IPS DF 4.7 (cell line): ENCODE results near the gene AMBRA1.
"Not testable (repeated sequence)": the region's sequence is repeated elsewhere in the genome, so short reads cannot be mapped to it uniquely, and the experiment has no call there.

Source experiments
- DNase-seq: peaks from one replicate; pipeline ENCODE4 v3.0.0-alpha.2; 2013; ENCODE audit warnings: low spot score; ENCODE audit errors: extremely low read depth

AMBRA1 gene

DNA sequence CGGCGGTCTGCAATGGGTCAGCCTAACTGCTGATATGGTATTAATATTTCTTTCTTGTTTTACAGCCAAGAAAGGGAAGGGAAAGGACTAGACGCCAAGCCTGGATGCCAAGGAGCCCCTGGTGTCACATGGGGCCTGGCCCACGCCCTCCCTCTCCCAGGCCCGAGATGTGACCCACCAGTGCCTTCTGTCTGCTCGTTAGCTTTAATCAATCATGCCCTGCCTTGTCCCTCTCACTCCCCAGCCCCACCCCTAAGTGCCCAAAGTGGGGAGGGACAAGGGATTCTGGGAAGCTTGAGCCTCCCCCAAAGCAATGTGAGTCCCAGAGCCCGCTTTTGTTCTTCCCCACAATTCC lies 210.4 kb downstream of the AMBRA1 start:
- DNase-seq, result no peak

DNA sequence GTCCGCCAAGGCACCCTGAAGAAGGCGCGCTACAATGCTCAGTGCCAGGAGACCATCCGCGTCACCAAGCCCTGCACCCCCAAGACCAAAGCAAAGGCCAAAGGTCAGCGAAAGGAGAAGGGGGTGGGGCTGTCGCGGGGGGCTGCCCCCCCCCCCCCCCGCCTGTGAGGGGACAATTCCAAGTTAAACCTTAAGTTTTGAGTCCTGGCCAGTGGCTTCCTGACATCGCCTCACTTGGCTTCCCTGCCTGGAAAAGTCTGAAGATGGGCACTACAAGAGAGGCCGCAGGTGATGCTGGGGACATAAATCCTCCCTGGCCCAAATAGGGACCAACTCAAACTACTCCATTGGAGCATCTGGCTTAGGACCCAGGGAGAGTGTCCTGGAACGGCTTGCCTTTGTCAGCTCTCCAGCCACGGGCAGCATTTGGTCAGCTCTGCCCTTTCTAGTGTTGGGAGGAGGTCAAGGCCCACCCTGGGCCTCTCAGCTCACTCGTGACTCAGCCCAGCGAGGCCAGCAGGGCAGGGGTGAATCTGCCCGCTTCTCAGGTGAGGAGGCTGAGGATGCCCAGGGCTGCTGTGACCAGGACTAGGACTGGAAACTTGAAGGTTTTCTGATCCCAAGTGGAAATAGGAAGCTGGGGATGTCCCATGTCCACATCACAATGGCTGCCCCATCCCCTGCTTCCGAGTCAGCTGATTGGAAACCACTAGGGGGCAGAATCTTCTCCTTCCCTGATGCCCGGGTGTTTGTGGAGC lies 211.0 kb downstream of the AMBRA1 start:
- no peak for DNase-seq

DNA sequence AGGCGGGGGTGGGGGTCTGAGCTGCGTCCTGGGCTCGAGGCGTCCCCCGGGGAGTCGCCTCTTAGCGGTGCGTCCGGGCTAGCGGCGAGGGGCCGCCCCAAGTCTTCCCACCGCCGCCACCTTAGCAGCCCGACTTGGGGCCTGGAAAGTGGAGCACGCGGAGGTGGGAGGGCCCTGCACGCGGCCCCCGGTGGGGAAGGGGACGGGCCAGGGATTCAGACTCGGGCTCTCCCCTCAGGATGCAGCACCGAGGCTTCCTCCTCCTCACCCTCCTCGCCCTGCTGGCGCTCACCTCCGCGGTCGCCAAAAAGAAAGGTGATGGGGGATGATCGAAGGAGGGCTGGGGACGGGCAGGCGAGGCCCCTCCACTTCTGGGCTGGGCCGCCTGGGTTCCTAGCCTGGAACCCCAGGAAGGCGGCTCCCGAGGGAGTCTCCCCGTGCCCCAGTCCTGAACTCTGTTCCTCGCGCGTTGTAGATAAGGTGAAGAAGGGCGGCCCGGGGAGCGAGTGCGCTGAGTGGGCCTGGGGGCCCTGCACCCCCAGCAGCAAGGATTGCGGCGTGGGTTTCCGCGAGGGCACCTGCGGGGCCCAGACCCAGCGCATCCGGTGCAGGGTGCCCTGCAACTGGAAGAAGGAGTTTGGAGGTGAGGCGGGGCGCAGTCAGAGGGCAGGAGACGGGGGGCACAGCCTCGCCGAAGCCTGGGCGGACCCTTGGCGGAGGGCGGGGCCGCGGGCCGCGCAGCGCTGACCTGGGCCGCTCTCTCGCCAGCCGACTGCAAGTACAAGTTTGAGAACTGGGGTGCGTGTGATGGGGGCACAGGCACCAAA lies 211.8 kb downstream of the AMBRA1 start:
- no peak for DNase-seq

DNA sequence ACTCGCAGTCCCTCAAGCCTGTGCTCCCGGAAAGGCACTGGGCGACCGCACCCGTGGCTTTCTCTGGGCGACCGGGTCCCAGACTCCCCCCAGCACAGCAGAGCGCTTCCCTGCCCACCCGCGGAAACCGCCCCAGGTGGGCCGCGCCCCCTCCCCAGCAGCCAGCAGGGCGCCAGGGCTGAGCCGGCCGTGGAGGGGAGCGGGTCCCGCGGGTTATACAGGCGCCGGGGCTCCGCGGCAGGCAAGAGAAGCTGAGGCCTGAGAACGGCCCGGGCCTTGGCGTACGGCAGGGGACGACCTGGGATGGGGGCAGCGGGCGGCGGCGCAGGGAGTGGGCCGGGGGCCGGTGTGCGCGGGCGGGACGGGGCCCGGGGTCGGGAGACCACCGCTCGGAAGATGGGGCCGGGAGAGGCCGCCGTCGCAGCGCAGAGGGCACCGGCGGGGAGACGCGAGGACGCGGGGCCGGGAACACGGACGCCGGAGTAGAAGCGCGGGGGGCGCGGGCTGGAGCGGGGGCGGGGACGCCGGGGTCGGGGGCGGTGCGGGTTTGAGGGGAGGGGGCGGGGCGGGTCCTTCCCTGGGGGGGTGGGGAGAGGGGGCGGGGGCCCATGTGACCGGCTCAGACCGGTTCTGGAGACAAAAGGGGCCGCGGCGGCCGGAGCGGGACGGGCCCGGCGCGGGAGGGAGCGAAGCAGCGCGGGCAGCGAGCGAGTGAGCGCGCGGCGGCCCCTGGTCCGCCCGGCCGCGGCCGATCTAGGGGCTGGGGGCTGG lies 212.6 kb downstream of the AMBRA1 start, which contains the start of gene MDK:
Gene MDK (plus strand): TSS at position 622 of the 771 bp plus-strand sequence. CDS start 389 bp downstream, outside the sequence.
- DNase-seq, result no peak

DNA sequence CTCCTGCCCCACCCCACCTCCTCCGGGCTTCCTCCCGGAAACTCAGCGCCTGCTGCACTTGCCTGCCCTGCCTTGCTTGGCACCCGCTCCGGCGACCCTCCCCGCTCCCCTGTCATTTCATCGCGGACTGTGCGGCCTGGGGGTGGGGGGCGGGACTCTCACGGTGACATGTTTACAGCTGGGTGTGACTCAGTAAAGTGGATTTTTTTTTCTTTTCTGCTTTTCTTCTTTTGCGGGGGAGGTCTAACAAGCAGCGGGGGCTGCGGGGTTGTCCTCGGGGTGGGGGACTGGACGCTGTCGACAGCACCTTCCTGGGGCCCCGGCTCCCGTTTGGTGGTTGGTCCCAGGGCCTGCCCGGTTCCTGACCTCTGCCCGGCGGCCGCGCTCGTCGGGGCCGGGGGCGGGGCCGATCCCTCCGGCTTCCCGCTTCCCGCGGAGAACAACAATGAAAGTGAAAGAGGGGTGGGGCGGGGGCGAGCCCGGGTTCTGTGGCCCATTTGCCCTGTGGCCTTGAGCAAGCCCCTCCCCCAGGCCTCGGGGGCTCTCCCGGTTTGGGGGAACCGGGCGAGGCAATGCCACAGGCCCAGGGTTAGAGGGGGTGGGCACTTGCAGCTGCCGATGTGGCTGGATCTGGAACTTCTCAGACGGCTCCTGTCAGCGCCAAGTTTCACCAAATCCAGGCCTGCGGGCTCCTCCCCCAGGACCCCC lies 213.3 kb downstream of the AMBRA1 start:
- no peak for DNase-seq

DNA sequence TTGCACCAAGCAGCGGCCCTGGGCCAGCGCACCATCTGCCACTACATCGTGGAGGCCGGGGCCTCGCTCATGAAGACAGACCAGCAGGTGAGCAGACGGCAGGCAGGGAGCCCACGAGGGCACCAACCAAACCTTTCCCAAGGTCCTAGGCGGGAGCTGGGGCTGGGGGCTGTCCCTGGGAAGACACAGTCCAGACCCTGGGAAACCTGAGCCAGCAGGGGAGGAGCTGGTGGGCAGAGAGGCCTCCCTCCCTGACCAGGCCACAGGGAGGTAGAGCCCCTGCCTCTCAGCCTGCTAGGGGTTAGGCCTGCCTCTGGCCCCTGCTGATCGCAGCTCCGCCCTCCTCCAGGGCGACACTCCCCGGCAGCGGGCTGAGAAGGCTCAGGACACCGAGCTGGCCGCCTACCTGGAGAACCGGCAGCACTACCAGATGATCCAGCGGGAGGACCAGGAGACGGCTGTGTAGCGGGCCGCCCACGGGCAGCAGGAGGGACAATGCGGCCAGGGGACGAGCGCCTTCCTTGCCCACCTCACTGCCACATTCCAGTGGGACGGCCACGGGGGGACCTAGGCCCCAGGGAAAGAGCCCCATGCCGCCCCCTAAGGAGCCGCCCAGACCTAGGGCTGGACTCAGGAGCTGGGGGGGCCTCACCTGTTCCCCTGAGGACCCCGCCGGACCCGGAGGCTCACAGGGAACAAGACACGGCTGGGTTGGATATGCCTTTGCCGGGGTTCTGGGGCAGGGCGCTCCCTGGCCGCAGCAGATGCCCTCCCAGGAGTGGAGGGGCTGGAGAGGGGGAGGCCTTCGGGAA lies 214.1 kb downstream of the AMBRA1 start:
- DNase-seq, result not testable (repeated sequence)

DNA sequence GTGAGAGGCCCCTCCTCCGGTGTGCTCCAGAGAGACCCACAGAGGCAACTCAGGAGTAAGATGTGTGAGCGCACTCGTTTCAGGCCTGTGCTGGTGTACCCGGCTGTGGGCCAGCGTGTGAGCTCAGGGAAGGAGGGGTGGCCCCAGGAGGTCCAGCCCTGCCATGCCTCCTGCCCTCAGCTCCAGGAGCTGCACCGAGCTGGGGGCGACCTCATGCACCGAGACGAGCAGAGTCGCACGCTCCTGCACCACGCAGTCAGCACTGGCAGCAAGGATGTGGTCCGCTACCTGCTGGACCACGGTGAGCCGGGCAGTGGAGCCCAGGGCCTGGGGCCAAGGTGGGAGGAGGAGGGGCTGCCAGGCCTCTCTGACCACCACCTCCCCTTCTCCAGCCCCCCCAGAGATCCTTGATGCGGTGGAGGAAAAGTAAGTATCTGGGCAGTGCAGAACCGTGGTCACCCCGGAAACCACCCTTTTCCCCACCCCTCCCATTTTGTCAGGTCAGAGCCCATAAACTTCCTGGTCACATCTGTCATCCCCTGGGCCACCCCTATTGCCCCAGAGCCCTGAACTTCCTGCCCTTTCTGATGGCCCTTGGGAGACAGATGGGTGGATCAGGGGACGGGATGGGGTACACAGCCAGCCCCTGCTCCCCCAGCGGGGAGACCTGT lies 214.9 kb downstream of the AMBRA1 start:
- DNase-seq, result no peak

DNA sequence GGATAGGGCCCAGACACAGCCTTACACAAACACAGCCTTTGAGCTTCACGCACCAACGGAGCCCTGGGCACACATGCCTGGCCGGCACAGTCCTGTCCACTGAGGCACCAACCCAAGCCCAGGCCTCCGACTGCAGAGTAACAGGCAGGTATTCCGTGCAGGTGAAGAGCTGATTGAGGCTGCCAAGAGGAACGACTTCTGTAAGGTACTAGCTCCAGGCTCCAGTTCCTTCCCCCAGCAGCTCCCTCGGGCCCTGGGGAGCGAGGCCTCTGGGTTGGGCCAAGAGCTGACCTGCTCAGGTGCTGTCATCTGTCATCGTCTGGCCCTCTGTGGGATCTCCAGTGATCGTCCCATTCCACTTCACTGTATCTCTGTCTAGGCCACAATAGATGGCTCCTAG lies 215.5 kb downstream of the AMBRA1 start:
- DNase-seq, result no peak

DNA sequence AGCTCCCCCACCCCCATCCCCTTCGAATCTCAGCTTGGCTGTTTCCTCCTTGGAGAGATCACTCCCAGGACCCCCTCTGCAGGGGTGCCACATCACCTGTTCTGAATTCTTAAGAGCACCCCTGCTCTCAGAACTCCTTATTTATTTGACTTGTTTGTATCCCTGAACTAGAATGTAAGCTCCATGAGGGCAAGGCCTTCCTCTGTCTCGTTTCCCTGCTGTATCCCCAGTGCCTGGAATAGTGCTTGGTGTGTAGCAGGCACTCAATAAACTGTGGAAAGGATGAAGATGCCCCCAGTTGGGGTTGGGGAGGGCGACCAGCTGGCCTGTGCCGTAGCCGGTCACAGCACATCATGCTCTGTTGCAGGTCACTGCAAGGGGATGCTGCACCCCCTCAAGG lies 216.0 kb downstream of the AMBRA1 start:
- no peak for DNase-seq

DNA sequence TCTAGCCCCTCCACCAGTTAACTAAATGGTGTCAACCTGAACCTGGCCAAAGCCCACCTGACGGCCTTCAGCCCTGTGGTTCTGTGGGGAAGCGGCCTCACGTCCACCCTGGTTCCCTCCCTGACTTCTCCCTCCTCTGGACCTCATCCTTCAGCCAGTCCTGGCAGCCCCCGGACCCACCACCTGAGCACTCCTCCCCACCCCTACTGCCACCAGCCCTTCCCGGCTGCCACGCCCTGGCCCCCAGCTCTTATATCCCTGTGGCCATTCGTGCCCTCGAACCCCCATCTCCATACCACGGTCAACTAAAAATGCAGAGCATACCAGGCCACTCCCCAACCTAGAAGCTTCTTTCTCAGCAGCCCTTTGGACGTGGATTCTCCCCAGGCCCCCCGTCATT lies 216.5 kb downstream of the AMBRA1 start:
- DNase-seq, result no peak

DNA sequence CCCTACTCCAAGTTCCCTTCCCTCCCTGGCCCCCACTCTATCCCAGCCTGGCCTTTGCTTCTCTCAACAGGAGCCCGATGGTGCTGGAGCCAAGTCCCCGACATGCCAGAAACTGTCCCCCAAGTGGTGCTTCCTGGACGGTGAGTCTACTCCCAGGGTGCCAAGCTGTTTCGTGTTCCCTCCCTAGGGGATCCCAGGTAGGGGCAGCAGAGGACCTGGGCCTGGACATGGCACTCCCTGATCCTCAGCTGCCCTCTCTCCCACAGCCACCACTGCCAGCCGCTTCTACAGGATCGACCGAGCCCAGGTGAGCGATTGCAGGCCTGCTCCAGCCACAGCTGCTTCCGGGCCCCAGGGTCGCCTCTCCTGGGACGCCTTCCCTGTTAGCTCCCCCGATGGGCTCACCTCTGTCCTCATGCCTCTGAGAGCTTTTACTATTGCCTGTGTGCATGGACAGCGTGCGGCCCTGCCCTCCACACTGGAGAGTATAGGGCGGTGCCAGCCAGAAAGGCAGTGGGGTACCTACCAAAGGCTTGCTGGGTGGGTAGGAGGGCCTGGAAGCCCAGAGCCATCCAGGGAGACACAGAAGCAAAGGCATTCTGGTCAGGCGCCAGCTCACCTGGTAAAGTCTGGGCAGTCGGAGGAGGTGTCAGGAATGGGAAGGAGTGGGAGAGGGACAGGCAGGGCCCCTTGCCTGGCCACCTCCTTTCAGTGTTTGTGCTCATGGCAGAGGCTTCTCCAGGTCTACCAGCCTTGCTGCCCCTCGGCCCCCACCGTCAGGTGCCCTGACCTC lies 217.4 kb downstream of the AMBRA1 start:
- DNase-seq, result no peak

DNA sequence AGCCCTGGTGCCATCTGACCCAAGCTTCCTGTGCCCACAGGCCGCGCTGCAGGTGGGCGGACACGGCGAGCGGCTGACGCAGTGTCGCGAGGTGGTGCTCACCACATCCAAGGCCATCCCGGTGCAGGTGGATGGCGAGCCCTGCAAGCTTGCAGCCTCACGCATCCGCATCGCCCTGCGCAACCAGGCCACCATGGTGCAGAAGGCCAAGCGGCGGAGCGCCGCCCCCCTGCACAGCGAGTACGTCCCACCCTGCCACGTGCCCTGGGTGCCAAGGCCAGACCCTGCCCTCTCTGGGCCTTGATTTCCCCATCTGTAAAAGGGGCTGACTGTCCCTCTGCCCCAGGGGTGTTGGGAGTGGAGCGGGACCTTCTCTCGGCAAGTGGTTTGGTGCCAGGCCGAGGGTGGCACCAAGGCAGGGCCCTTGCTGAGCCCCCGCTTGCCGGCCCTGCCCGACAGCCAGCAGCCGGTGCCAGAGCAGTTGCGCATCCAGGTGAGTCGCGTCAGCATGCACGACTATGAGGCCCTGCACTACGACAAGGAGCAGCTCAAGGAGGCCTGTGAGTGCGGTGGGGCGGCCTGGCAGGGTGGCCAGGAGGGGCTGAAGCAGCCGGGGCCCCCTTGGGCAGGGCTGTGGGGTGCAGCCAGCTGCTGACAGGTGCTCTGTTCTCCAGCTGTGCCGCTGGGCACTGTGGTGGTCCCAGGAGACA lies 218.3 kb downstream of the AMBRA1 start:
- DNase-seq, result no peak

DNA sequence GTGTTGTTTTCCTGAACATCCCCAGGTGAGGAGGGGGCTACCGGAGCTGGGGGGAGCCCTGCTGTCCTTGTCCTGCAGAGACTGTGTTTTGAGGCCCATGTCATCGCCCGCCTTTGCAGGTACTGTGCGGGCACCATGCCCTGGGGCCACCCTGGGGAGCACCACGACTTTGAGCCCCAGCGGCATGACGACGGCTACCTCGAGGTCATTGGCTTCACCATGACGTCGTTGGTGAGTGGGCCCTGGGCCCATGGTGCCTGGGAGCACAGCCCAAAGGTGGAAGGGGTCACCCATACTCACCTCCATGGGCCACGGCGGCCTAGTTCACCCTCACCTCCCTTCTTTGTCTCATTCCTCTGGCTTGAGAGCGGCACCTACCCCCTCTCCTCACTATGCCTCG lies 219.0 kb downstream of the AMBRA1 start:
- no peak for DNase-seq

DNA sequence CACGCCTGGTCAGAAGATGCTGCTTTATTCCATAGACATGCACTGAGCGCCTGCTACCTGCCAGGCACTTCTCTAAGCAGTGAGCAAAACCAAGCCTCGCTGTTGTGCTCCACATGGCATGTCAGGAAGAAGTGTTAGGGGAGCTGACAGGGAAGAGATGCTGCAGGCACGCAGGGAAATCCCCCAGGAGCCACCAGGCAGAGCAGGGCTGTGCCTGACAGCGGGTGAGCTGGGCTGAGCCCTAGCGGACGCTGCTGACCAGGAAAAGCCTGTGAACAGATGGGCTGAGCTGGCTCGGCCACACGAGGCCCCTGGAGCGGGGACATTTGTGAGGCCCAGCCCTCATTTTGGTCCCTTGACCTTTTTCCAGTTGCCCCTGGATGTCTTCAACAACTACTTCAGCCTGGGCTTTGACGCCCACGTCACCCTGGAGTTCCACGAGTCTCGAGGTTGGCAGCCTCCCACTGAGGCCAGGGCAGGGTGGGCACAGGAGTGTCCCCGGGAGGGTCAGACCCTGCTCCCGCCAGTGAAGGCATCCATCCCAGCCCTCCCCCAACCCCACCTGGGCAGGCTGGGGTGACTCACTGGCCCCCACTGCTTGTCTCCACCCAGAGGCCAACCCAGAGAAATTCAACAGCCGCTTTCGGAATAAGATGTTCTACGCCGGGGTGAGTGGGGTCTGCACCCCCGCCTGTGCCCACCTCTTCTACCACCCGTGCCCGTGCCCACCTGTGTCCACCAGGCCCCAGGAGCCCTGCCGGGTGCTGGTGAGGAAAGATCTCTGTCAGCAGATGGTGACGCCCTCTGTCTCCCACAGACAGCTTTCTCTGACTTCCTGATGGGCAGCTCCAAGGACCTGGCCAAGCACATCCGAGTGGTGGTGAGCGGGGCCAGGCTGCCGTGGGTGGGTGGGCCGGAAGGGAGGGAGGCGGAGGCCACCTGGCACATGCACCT lies 219.8 kb downstream of the AMBRA1 start:
- DNase-seq, result no peak

DNA sequence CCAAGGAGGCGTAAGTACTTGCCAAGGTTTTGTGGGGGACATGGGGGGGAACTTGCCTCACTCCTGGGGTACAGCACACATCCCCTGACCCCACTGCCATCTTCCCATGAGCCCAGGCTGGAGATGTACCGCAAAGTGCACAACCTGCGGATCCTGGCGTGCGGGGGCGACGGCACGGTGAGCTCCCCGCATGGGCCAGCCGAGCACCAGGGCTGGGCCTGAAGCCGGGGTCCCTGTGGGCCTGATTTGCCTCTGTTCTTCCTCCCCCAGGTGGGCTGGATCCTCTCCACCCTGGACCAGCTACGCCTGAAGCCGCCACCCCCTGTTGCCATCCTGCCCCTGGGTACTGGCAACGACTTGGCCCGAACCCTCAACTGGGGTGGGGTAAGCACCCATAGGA lies 221.3 kb downstream of the AMBRA1 start:
- not testable (repeated sequence) for DNase-seq

DNA sequence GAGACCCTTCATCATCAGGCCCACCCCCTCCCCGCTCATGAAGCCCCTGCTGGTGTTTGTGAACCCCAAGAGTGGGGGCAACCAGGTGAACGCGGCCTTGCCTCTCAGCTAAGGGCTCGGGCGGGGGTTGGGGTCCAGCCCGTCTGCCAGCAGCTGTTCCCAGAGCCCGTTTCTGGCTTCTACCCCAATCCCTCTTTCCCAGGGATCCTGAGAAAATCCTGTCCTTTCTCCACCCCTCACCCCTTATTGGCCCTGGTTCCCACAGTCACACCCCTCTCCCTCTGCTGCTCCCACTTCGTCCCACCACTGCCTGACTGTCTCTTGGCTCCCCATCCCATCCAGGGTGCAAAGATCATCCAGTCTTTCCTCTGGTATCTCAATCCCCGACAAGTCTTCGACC lies 221.7 kb downstream of the AMBRA1 start:
- DNase-seq, result no peak

DNA sequence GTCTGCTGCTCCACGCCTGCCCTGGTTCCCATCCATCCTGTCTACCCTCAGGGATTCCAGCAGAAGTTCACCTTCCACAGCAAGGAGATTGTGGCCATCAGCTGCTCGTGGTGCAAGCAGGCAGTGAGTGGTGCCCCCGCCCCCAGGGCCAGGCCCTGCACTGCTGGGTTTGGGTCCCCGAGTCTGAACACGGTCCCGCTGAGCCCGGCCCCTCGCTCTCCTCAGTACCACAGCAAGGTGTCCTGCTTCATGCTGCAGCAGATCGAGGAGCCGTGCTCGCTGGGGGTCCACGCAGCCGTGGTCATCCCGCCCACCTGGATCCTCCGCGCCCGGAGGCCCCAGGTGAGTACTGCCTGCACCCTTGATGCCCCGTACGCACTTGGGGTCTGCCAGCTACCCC lies 222.6 kb downstream of the AMBRA1 start:
- not testable (repeated sequence) for DNase-seq
